Heart left ventricle (tissue), 13 donors: ENCODE data around the gene NUDT8.

Source experiments
- CTCF ChIP-seq, 12 donors: fragments of 200-600 bp; sonication (generic) in 4 of 12; IDR thresholded peaks; one replicate each; pipeline versions ENCODE4 v1.5.0 to v1.8.0; 2018 to 2022; ENCODE audit warnings: antibody characterized with exemption in 12 of 12, mild to moderate bottlenecking in 5 of 12
- POLR2A ChIP-seq, 2 donors: fragments of 450-650 bp; IDR thresholded peaks; one replicate each; pipeline ENCODE4 v1.6.1; 2017; ENCODE audit warnings: antibody characterized with exemption in 2 of 2, mild to moderate bottlenecking in 2 of 2, moderate library complexity in 2 of 2
- donor health status: ischemic (EF 13 %, LVEDD 7.1; RV severe dilation, severe dysfunction).
- donor health status: DM: no; HTN: yes; CAD: no.
- donor health status: DM: no; HTN: no; CAD: no.
- donor health status: ischemic (EF 25% LVEDD 6.9; RV normal size, moderate dysfunction).
- donor health status: ischemic (EF 25% LVEDD 5.7; RV mildly dilated, moderate dysfunction).
- donor health status: ischemic (EF 35%, LVEDD 5.7; RV mildly dilated, moderate dysfunction).
- donor health status: nonischemic (EF 11% LVEDD 7.7; RV severe dilation, severe dysfunction).
- donor health status: DM: yes; HTN: yes; CAD: no.
- donor health status: PGD.
- donor health status: ischemic (EF 29% LVEDD 5.4; RV normal size, mild dysfunction).
- donor health status: nonischemic (EF 23%, LVEDD 6.1; RV moderate dilation, normal function).

- TF ChIP-seq CTCF (IDR thresholded peaks at IDR 0.05) (no peak), POLR2A (IDR thresholded peaks at IDR 0.05) (no peak)
These were observed 5.4 kb upstream of the NUDT8 start for GRCh38 chr11:67635231-67635521.
